Measurements from ENCODE around the gene POPDC2.

POPDC2 gene

GRCh38 chr3:119639494-119640350 lies 20.7 kb downstream of the POPDC2 start:
- no peak for DNase-seq

GRCh38 chr3:119637679-119638477 lies 22.5 kb downstream of the POPDC2 start:
- DNase-seq: no peak

- DNase-seq: no peak
Observed at GRCh38 chr3:119636891-119637611, 23.3 kb downstream of the POPDC2 start.

- DNase-seq: no peak
Observed at GRCh38 chr3:119636249-119636648, 24.1 kb downstream of the POPDC2 start.

GRCh38 chr3:119635719-119636118 lies 24.7 kb downstream of the POPDC2 start:
- no peak for DNase-seq

GRCh38 chr3:119632829-119633228 lies 27.6 kb downstream of the POPDC2 start:
- no peak for DNase-seq

- no peak for DNase-seq
Observed at GRCh38 chr3:119632216-119632615, 28.2 kb downstream of the POPDC2 start.

GRCh38 chr3:119631516-119631915 lies 28.9 kb downstream of the POPDC2 start:
- no peak for DNase-seq

GRCh38 chr3:119630880-119631329 lies 29.5 kb downstream of the POPDC2 start:
- no peak for DNase-seq

GRCh38 chr3:119630128-119630879 lies 30.1 kb downstream of the POPDC2 start:
- DNase-seq: no peak

GRCh38 chr3:119628816-119629445 lies 31.5 kb downstream of the POPDC2 start:
- DNase-seq: no peak

- DNase-seq: no peak
Observed at GRCh38 chr3:119628390-119628789, 32.0 kb downstream of the POPDC2 start.

- DNase-seq: peak in 2 of 14 donors; percentile 5 to 9
Observed at GRCh38 chr3:119627461-119627860, 32.9 kb downstream of the POPDC2 start.

- DNase-seq: no peak
Observed at GRCh38 chr3:119626196-119626595, 34.2 kb downstream of the POPDC2 start.

- no peak for DNase-seq
Observed at GRCh38 chr3:119625451-119626153, 34.8 kb downstream of the POPDC2 start.

GRCh38 chr3:119624002-119624720 lies 36.2 kb downstream of the POPDC2 start:
- no peak for DNase-seq

- DNase-seq: no peak
Observed at GRCh38 chr3:119620899-119621298, 39.5 kb downstream of the POPDC2 start.

- DNase-seq: no peak
Observed at GRCh38 chr3:119619094-119619493, 41.3 kb downstream of the POPDC2 start.

- DNase-seq: no peak
Observed at GRCh38 chr3:119616056-119616455, 44.3 kb downstream of the POPDC2 start.

GRCh38 chr3:119613872-119614271 lies 46.5 kb downstream of the POPDC2 start:
- no peak for DNase-seq
